Activated T-helper 9 cell treated with anti-CD3 and anti-CD28 coated beads, Interleukin-2, amount 50 U/mL, for 16 hours (primary cell): ENCODE results near the gene MED13L.
"Not testable (repeated sequence)": the region's sequence is repeated elsewhere in the genome, so short reads cannot be mapped to it uniquely, and the experiment has no call there.

ENCODE experiments used
- DNase-seq: peaks from one replicate; pipeline ENCODE4 v3.0.0-alpha.2; 2020; ENCODE audit warnings: low read depth

The MED13L gene

GRCh38 chr12:116303066-116303465 lies 25.6 kb upstream of the MED13L start:
- DNase-seq = no peak

- DNase-seq = no peak
These were observed 24.9 kb upstream of the MED13L start for GRCh38 chr12:116302166-116303058.

GRCh38 chr12:116301621-116302020 lies 24.1 kb upstream of the MED13L start:
- no peak for DNase-seq

- no peak for DNase-seq
These were observed 22.3 kb upstream of the MED13L start for GRCh38 chr12:116299665-116300328.

- DNase-seq = no peak
These were observed 21.6 kb upstream of the MED13L start for GRCh38 chr12:116299064-116299463.

GRCh38 chr12:116298578-116298977 lies 21.1 kb upstream of the MED13L start:
- no peak for DNase-seq

GRCh38 chr12:116297224-116297834 lies 19.8 kb upstream of the MED13L start:
- no peak for DNase-seq

- DNase-seq = no peak
These were observed 18.1 kb upstream of the MED13L start for GRCh38 chr12:116295327-116296263.

GRCh38 chr12:116294454-116295165 lies 17.1 kb upstream of the MED13L start:
- no peak for DNase-seq

- DNase-seq = no peak
These were observed 16.4 kb upstream of the MED13L start for GRCh38 chr12:116293687-116294453.

GRCh38 chr12:116291218-116291617 lies 13.7 kb upstream of the MED13L start:
- DNase-seq = no peak

- no peak for DNase-seq
These were observed 11.2 kb upstream of the MED13L start for GRCh38 chr12:116288735-116289134.

- no peak for DNase-seq
These were observed 10.4 kb upstream of the MED13L start for GRCh38 chr12:116287842-116288301.

GRCh38 chr12:116284396-116284795 lies 6.9 kb upstream of the MED13L start:
- no peak for DNase-seq

- not testable (repeated sequence) for DNase-seq
These were observed 6.4 kb upstream of the MED13L start for GRCh38 chr12:116283881-116284280.

- no peak for DNase-seq
These were observed 5.1 kb upstream of the MED13L start for GRCh38 chr12:116282371-116283286.

- no peak for DNase-seq
These were observed 3.2 kb upstream of the MED13L start for GRCh38 chr12:116280595-116281290.

- DNase-seq = no peak
These were observed 1.2 kb upstream of the MED13L start for GRCh38 chr12:116278667-116279066.

- no peak for DNase-seq
These were observed 760 bp upstream of the MED13L start for GRCh38 chr12:116278279-116278626.
